Activated B cell treated with CpG ODN at 0.5 μM for 24 hours (primary cell): Measurements from ENCODE around the gene CSNK1G2. TPM values are rescaled to one million over a fixed set of nuclear protein-coding genes. Genes with fewer than 3 reads are reported as not detected.

Experiments used
- ATAC-seq: fragments of 200-7000 bp; cut with Tn5 transposase; one replicate; pipeline ENCODE4 v1.10.0; 2021; ENCODE audit warnings: low read depth, mild to moderate bottlenecking, moderate library complexity
- CTCF ChIA-PET: fragments of 350-600 bp; sonication (Branson Sonifier 250); formaldehyde crosslinking; loops from one replicate; lab custom pipeline; 2021; ENCODE audit warnings: antibody characterized with exemption; lab: Charles Lee
- POLR2A ChIA-PET: fragments of 350-600 bp; sonication (Branson Sonifier 250); formaldehyde crosslinking; loops from one replicate; lab custom pipeline; 2021; ENCODE audit warnings: antibody characterized with exemption; lab: Charles Lee
- DNase-seq: peaks from one replicate; pipeline ENCODE4 v3.0.0; 2022
- H3K27ac Mint-ChIP-seq: one replicate; pipeline ENCODE4 v1.8.0; 2020; ENCODE audit warnings: mixed read lengths
- H3K27me3 Mint-ChIP-seq: one replicate; pipeline ENCODE4 v1.8.0; 2021; ENCODE audit warnings: mixed read lengths
- H3K36me3 Mint-ChIP-seq: one replicate; pipeline ENCODE4 v1.8.0; 2021; ENCODE audit warnings: low read depth, mixed read lengths
- H3K4me1 Mint-ChIP-seq: one replicate; pipeline ENCODE4 v1.8.0; 2021; ENCODE audit warnings: mixed read lengths
- H3K4me3 Mint-ChIP-seq: one replicate; pipeline ENCODE4 v1.8.0; 2020; ENCODE audit warnings: mild to moderate bottlenecking, mixed read lengths
- H3K9me3 Mint-ChIP-seq: one replicate; pipeline ENCODE4 v1.8.0; 2020; ENCODE audit warnings: mixed read lengths
- CTCF ChIP-seq: fragments of 200-600 bp; IDR thresholded peaks from one replicate; pipeline ENCODE4 v1.8.0; 2022; ENCODE audit warnings: antibody characterized with exemption, mild to moderate bottlenecking
- intact Hi-C: fragments of 100-400 bp; cut with micrococcal nuclease; formaldehyde crosslinking; loops from one replicate; pipeline ENCODE4 v1.15.1; 2024
- total RNA-seq: library from RNA; stranded (reverse); gene quantifications from 2 replicates; pipeline ENCODE4 v1.2.3, GENCODE V29; 2022

Gene CSNK1G2
- total RNA-seq, 1 donor from 2014 or later, result 89.1 TPM

- Mint-ChIP-seq H3K9me3 (no peaks in the 10 kb centered on the region), H3K27ac (no peak overlapping the region), H3K4me3 (no peak overlapping the region), H3K4me1 (peaks cover 21% of the 10 kb centered on the region), H3K27me3 (no peaks in the 10 kb centered on the region), H3K36me3 (peaks cover 26% of the 10 kb centered on the region)
- ATAC-seq (no peak), DNase-seq (no peak)
- ChIA-PET POLR2A (interaction anchor here (0.6 kb wide), 1 partner anchor 352 kb away, joined by 5 read pairs; the partner anchor contains the start of gene UQCR11), CTCF (no interaction called here)
- TF ChIP-seq CTCF, result no peak
- intact Hi-C loops, result no loop called here
Measured at GRCh38 chr19:1957562-1958248, 16.7 kb downstream of the CSNK1G2 start.

- intact Hi-C loops, result no loop called here
- TF ChIP-seq CTCF, result no peak
- ChIA-PET CTCF (no interaction called here), POLR2A (interaction anchor here (1.6 kb wide), 1 partner anchor 18 kb away, joined by 3 read pairs; no protein-coding TSS in a partner anchor)
- Mint-ChIP-seq H3K27me3 (no peaks in the 10 kb centered on the region), H3K4me1 (peaks cover 21% of the 10 kb centered on the region), H3K4me3 (no peak overlapping the region), H3K27ac (no peak overlapping the region), H3K9me3 (no peaks in the 10 kb centered on the region), H3K36me3 (peaks cover 24% of the 10 kb centered on the region)
- DNase-seq (no peak), ATAC-seq (no peak)
Measured at GRCh38 chr19:1959928-1960589, 19.1 kb downstream of the CSNK1G2 start.

GRCh38 chr19:1961000-1961883 is 20.3 kb downstream of the CSNK1G2 start:
- Mint-ChIP-seq H3K27me3 (no peaks in the 10 kb centered on the region), H3K4me3 (no peak overlapping the region), H3K36me3 (peaks cover 27% of the 10 kb centered on the region), H3K27ac (no peak overlapping the region), H3K9me3 (no peaks in the 10 kb centered on the region), H3K4me1 (peaks cover 22% of the 10 kb centered on the region)
- no peak for TF ChIP-seq CTCF
- no peak for ATAC-seq
- DNase-seq, result no peak
- CTCF ChIA-PET, result no interaction called here
- POLR2A ChIA-PET, result interaction anchor here (1.6 kb wide), 1 partner anchor 19 kb away, joined by 3 read pairs; no protein-coding TSS in a partner anchor
- intact Hi-C loops, result no loop called here

- Mint-ChIP-seq H3K9me3 (no peaks in the 10 kb centered on the region), H3K27ac (no peak overlapping the region), H3K4me3 (no peak overlapping the region), H3K36me3 (peaks cover 27% of the 10 kb centered on the region), H3K27me3 (no peaks in the 10 kb centered on the region), H3K4me1 (peaks cover 30% of the 10 kb centered on the region)
- no peak for TF ChIP-seq CTCF
- DNase-seq, result no peak
- ChIA-PET CTCF (no interaction called here), POLR2A (no interaction called here)
- ATAC-seq, result no peak
- intact Hi-C loops, result no loop called here
Measured at GRCh38 chr19:1962674-1963073, 21.7 kb downstream of the CSNK1G2 start.
